Measurements from ENCODE around the gene PKP4.

The PKP4 gene

GRCh38 chr2:158656492-158657229 is 199.9 kb downstream of the PKP4 start:
- no peak overlapping the region for H3K27ac ChIP-seq
- H3K4me3 ChIP-seq, result no peak overlapping the region
- no peak for TF ChIP-seq CTCF (IDR thresholded peaks at IDR 0.05)
- no peak for DNase-seq (ENCODE audit: low spot score)

GRCh38 chr2:158658396-158658795 is 201.6 kb downstream of the PKP4 start:
- Histone ChIP-seq H3K4me3 (no peak overlapping the region), H3K27ac (no peak overlapping the region)
- no peak for TF ChIP-seq CTCF (IDR thresholded peaks at IDR 0.05)
- no peak for DNase-seq (ENCODE audit: low spot score)

- H3K4me3 ChIP-seq, result no peak overlapping the region
- no peak for DNase-seq (ENCODE audit: low spot score)
- TF ChIP-seq CTCF (IDR thresholded peaks at IDR 0.05), result no peak
- no peak overlapping the region for H3K27ac ChIP-seq
Measured at GRCh38 chr2:158659483-158659882, 202.7 kb downstream of the PKP4 start.

GRCh38 chr2:158661231-158661630 is 204.5 kb downstream of the PKP4 start:
- Histone ChIP-seq H3K4me3 (no peak overlapping the region), H3K27ac (no peak overlapping the region)
- no peak for DNase-seq (ENCODE audit: low spot score)
- no peak for TF ChIP-seq CTCF (IDR thresholded peaks at IDR 0.05)

- Histone ChIP-seq H3K27ac (no peak overlapping the region), H3K4me3 (no peak overlapping the region)
- TF ChIP-seq CTCF (IDR thresholded peaks at IDR 0.05), result no peak
- no peak for DNase-seq (ENCODE audit: low spot score)
Measured at GRCh38 chr2:158662421-158662820, 205.7 kb downstream of the PKP4 start.

- Histone ChIP-seq H3K27ac (no peak overlapping the region), H3K4me3 (no peak overlapping the region)
- TF ChIP-seq CTCF (IDR thresholded peaks at IDR 0.05), result no peak
- DNase-seq (ENCODE audit: low spot score), result no peak
Measured at GRCh38 chr2:158663796-158664195, 207.0 kb downstream of the PKP4 start.

GRCh38 chr2:158664987-158665386 is 208.2 kb downstream of the PKP4 start:
- DNase-seq (ENCODE audit: low spot score), result no peak
- Histone ChIP-seq H3K4me3 (no peak overlapping the region), H3K27ac (no peak overlapping the region)
- TF ChIP-seq CTCF (IDR thresholded peaks at IDR 0.05), result no peak

Measured in coronary artery (tissue), 2 donors.